CD4-positive, alpha-beta T cell treated with Interleukin-4 for 1 hour (primary cell): ENCODE data around the gene SMPDL3B.

ENCODE experiments used
- DNase-seq, 2 donors: peaks; one replicate each; pipeline ENCODE4 v3.0.0-alpha.2; 2020 to 2022

SMPDL3B gene

GRCh38 chr1:27934818-27935549 is at the start of gene SMPDL3B:
Gene SMPDL3B (plus strand): TSS chr1:27935000. CDS start chr1:27935184, 184 bp downstream.
- DNase-seq, result no peak

GRCh38 chr1:27885114-27885528 is 49.7 kb upstream of the SMPDL3B start:
- peak; percentile 24 to 54 for DNase-seq

- peak; percentile 25 to 62 for DNase-seq
Observed at GRCh38 chr1:27885621-27886352, 49.0 kb upstream of the SMPDL3B start.

- DNase-seq, result no peak
Observed at GRCh38 chr1:27886353-27886679, 48.5 kb upstream of the SMPDL3B start.

GRCh38 chr1:27886744-27887143 is 48.1 kb upstream of the SMPDL3B start:
- no peak for DNase-seq

GRCh38 chr1:27887215-27888021 is 47.4 kb upstream of the SMPDL3B start:
- DNase-seq, result peak; percentile 59 to 75

GRCh38 chr1:27889506-27889905 is 45.3 kb upstream of the SMPDL3B start:
- DNase-seq, result no peak

GRCh38 chr1:27891196-27891889 is 43.5 kb upstream of the SMPDL3B start:
- peak; percentile 75 to 81 for DNase-seq

GRCh38 chr1:27894521-27894920 is 40.3 kb upstream of the SMPDL3B start:
- no peak for DNase-seq

GRCh38 chr1:27906759-27907158 is 28.0 kb upstream of the SMPDL3B start:
- no peak for DNase-seq

GRCh38 chr1:27912429-27912828 is 22.4 kb upstream of the SMPDL3B start:
- DNase-seq, result no peak

- no peak for DNase-seq
Observed at GRCh38 chr1:27915082-27915575, 19.7 kb upstream of the SMPDL3B start.

- no peak for DNase-seq
Observed at GRCh38 chr1:27922272-27922671, 12.5 kb upstream of the SMPDL3B start.

- DNase-seq, result no peak
Observed at GRCh38 chr1:27928216-27928954, 6.4 kb upstream of the SMPDL3B start.

- DNase-seq, result no peak
Observed at GRCh38 chr1:27931184-27931583, 3.6 kb upstream of the SMPDL3B start.

GRCh38 chr1:27931759-27932158 is 3.0 kb upstream of the SMPDL3B start:
- no peak for DNase-seq

GRCh38 chr1:27935721-27936120 is 921 bp downstream of the SMPDL3B start:
- DNase-seq, result no peak

GRCh38 chr1:27936370-27936769 is 1.6 kb downstream of the SMPDL3B start:
- DNase-seq, result no peak

- no peak for DNase-seq
Observed at GRCh38 chr1:27937524-27937836, 2.7 kb downstream of the SMPDL3B start.

GRCh38 chr1:27938488-27938887 is 3.7 kb downstream of the SMPDL3B start:
- DNase-seq, result no peak

GRCh38 chr1:27940297-27940696 is 5.5 kb downstream of the SMPDL3B start:
- DNase-seq, result peak; percentile 80 to 81

GRCh38 chr1:27940870-27941560 is 6.2 kb downstream of the SMPDL3B start:
- no peak for DNase-seq
